ENCODE results near the gene PLXND1. TPM values are rescaled to one million over a fixed set of nuclear protein-coding genes. Genes with fewer than 3 reads are reported as not detected.

PLXND1 gene
- total RNA-seq, 1 experiment from 2014 or later: 68.0 TPM

DNA sequence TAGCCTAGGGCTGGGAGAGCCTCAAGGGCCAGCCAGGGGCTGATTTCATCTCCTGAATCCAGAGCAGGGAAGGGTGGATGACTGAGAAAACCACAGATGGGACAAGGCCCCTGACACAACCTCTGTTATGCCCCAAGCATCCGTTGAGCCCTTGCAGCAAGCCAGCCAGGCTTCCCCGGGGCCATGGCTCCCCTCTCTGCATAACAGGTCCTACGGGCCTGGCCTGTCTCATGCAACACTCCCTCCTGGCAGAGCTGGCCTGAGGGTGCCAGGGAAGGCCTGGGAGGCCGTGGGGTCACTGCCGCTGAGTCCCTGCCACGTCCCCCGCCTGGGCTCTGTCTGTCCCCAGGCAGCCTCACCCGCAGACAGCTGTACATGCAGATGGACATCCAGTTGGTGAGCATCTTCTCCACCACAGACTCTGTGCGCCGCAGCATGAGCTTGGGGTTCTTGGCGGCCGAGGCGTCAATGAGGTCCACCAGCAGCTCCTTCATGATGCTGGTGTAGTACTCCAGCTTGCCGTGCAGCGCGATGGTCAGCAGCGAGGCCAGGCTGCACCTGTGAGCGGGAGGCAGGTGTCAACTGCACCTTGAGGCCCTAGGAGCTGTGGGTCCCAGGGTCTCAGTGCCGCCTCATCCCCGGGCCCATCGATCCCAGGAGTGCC is 41.4 kb downstream of the PLXND1 start:
- no peak for DNase-seq (ENCODE audit: low read depth)

DNA sequence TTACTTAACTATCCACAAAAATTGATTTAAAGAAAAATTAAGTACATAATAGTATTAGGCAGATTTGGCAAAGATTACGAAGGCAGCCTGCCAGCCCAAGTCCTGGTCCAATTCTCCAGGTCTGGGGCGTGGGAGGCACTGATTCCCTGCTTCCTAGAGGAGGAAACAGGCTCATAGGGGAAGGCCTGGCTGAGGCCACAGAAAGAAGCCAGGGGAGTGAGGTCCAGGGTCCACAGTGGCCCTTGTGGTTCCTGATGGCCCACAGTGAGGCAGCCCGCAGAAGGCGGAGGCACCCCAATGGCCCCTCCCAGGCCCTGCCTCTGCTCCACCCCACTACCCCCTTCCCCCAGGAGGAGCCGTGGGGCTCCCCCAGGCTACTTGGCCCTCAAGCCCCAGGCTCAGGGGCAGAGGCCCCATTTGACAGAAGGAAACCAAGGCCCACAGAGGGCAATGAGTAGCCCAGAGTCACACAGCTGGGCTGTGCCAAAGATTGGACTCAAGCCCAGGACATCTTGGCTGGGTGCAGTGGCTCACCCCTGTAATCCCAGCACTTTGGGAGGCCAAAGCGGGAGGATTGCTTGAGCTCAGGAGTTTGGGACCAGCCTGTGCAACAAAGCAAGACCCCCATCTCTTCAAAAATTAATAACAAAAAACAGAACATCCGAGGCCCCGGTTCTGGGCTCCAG is 42.5 kb downstream of the PLXND1 start:
- no peak for DNase-seq (ENCODE audit: low read depth)

DNA sequence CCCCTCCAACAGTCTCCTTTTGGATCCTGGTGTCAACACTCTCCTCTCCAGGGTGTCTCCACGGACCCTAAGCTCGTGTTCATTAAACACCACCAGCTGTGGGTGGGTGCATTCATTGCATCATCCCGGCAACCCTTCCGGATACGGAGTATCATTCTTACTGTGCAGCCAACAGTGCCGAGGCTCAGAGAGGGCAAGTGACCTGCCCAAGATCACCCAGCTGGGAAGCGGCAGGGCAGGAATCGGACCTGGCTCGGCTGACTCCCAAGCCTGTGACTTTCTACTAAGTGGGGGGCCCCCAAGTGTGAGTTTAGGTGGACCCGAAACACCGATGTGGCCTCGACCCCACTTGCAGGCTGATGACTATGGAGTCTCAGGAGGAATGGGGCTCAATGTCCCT is 43.1 kb downstream of the PLXND1 start:
- DNase-seq (ENCODE audit: low read depth): no peak

- DNase-seq (ENCODE audit: low read depth): no peak
Observed at GRCh38 chr3:129562803-129563202, 43.7 kb downstream of the PLXND1 start.

DNA sequence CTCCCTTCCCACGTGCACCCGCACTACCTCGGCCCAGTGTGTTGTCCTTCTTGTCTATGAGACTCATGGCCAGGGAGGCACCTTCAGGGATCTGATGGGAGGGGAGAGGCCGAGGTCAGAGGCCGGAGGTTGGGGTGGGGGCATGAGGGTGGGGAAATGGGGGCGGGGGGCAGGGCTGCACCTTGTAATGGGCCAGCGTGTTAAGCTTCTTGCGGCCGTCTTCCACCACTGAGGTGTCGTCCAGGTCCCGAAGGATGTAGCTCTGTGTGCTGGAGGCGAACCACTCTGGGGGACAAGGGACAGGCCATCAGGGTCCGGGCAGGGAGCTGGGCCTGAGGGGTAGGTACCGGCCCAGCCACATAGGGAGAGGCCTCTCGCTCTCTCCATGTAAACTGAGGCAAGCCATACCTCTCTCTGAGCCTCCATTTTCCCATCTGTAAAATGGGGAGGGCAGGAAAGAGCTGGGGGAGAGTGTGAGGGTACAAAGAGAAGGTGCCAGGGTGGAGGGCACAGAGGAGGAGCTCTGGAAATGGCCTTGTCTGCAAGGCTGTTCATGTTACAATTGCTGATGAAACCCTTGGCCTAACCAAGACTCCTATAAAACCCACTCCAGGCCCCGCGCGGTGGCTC is 44.7 kb downstream of the PLXND1 start:
- no peak for DNase-seq (ENCODE audit: low read depth)

DNA sequence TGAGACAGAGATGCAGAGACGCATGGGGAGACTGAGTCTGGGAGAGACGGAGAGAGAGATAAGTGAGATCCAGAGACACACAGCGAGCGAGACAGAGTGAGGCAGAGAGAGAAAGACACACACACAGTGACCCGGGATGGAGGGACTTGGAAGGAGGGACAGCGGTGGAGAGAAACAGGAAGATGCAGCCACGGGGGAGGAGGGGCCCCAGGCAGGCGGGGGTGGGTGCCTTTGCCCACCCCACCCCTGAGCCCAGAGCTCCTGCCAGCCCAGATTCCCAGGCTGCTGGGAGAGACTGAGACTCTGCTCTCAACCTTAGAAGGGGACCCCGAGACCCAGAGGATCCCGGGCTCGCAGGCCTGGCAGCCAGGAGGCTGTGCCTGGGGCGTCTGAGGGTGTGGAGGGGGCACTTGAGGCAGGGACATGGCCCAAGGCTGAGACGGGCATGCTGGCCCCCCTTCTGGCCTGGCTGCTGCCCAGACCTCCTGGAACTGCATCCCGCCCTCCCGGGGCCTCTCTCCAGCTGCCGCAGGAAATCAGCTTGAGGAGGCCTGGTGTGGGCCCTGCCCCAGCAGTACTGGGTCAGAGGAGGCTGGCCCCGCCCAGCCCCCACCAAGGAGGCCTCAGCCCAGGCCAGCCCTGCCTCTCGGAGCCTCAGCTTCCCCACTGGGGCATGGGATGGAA is 45.4 kb downstream of the PLXND1 start:
- DNase-seq (ENCODE audit: low read depth): peak; percentile 94

- peak; percentile 94 for DNase-seq (ENCODE audit: low read depth)
Observed at GRCh38 chr3:129560269-129560787, 46.1 kb downstream of the PLXND1 start.

DNA sequence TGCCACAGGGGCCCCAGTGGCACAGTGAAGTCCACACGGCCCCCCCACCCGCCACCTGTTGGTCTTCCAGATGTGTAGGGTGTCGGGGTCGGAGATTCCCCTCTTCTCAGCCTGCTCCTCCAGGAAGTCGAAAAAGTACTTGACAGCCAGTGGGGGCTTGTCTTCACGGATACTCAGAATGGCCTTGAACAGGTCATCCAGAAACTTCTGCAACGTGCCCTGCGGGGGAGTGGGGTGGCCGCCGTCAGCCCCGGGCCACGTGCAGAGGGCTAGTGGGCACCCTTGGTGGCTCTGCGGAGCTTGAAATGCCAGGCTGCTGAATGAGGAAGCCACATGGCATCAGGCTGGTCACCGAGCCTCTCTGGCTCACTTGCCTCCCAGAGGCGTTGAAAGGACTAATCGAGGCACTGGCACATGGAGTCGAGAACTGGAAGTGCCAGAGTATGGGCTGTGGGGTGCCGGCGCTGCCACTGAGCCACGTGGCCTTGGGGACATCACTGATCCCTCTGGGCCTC is 46.9 kb downstream of the PLXND1 start:
- no peak for DNase-seq (ENCODE audit: low read depth)

- DNase-seq (ENCODE audit: low read depth): peak; percentile 97
Observed at GRCh38 chr3:129558772-129559564, 47.5 kb downstream of the PLXND1 start.

GRCh38 chr3:129558081-129558771 is 48.2 kb downstream of the PLXND1 start:
- DNase-seq (ENCODE audit: low read depth): peak; percentile 70

- DNase-seq (ENCODE audit: low read depth): no peak
Observed at GRCh38 chr3:129557548-129557894, 49.0 kb downstream of the PLXND1 start.

GRCh38 chr3:129556890-129557547 is 49.5 kb downstream of the PLXND1 start:
- DNase-seq (ENCODE audit: low read depth): no peak

DNA sequence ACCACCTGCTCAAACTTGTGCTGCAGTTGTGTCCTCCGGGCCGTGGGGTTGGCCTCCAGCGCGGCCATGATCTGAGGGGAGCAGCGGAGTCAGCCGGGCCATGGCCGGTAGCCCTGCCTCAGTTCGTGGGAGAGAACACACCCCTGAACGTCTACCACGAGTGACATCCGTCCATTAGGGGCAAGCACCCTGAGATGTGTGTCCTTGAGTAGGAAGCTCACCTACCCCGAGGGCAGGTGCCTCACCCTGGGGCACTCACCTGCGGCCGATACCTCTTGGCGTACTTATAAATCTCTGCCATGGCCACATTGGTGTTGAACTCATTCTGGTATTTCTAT is 50.1 kb downstream of the PLXND1 start:
- DNase-seq (ENCODE audit: low read depth): no peak

DNA sequence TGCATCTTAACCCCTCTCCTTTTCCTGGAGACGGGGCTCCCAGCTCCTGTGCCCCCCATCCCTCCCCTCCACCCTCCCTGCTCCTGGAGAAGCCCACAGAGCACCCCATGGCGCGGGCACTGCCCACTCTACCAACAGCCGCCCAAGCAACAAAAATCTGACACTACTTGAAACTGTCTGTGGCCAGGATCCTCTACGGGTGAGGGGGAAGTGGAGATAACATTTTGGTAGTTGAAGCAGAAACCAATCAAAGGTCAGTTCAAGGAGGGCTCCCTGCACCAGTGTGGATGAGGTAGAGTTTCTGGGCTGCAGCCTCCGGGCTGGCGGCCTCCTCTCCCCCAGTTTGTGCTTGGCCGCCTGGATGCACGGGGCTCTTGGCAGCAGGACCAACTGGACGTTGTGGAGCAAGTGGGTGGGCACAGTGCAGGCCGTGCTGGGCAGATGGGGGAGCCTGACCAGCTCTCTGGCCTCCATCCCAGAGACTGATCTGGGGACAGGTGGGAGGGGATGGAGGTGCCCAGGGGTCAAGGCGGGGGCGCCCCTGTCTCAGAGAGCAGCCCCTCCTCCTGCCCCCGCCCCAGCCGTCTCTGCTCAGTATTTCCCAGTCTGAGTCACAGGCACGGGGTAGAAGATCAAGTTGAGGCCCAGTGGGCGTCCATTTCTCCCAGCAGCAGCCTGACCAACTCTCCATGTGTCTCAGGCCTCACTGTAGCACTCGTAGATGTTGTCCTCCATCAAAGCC is 50.7 kb downstream of the PLXND1 start:
- DNase-seq (ENCODE audit: low read depth): no peak

DNA sequence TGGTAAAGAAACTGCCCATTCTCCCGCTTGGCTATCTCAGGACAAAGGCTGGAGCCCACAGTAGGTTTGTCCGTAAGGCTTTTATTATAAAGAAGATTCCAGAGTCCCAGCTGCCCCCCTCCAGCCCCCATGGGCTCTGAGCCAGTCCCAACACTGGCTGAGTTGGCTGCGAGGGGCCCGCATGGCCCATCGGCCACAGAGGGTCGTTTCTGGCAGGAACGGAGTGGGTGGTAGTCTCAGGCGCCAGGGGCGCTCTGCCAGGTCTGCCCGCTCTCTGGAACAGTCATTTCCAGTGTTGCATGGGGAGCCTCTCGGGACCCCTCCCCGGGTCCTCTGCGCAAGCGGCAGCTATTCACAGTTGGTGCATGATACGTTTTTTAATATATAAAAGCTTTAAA is 51.3 kb downstream of the PLXND1 start:
- DNase-seq (ENCODE audit: low read depth): no peak

GRCh38 chr3:129554356-129555152 is 51.9 kb downstream of the PLXND1 start:
- no peak for DNase-seq (ENCODE audit: low read depth)

DNA sequence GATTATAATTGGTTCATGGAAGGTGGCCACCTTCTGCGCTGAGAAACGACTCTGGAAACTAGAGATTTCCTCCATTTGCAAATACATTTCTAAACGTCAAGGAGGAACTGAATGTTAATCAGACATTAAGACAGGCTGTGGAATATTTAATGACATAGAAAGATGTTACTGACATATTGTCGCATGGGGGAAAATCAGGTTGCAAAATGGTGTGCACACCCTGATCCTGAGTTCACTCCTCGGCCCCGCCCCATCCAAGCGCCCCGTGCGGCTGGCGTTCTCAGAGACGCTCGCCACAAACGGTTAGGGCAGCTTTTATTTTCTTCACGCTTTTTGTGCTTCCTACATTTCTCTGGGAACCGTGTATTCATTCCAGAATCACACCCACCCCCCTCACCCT is 52.8 kb downstream of the PLXND1 start:
- DNase-seq (ENCODE audit: low read depth): no peak

- DNase-seq (ENCODE audit: low read depth): no peak
Observed at GRCh38 chr3:129553171-129553570, 53.3 kb downstream of the PLXND1 start.

Measured in RPMI7951 (cell line).